ENCODE data around the gene CFL1. TPM values are rescaled to one million over a fixed set of nuclear protein-coding genes. Genes with fewer than 3 reads are reported as not detected.
"Not testable (repeated sequence)": the region's sequence is repeated elsewhere in the genome, so short reads cannot be mapped to it uniquely, and the experiment has no call there.

The CFL1 gene
- total RNA-seq, 2 experiments from 2014 or later, result 1,043 to 1,085 TPM

GRCh38 chr11:65843811-65844210, 14.2 kb downstream of the CFL1 start:
- Mint-ChIP-seq H3K27me3 (ENCODE audit: low read depth) (no peaks in the 10 kb centered on the region), H3K36me3 (ENCODE audit: low read depth) (no peaks in the 10 kb centered on the region), H3K4me1 (ENCODE audit: low read depth) (no peaks in the 10 kb centered on the region), H3K9me3 (no peaks in the 10 kb centered on the region), H3K4me3 (no peak overlapping the region), H3K27ac (no peak overlapping the region)
- no peak for DNase-seq
- intact Hi-C loops (cut with micrococcal nuclease), result no loop called here
- CTCF ChIA-PET, result interaction anchor here (0.6 to 0.9 kb wide), 3 partner anchors 59 to 150 kb away, joined by 3 read pairs; no protein-coding TSS in a partner anchor

GRCh38 chr11:65842144-65842543, 15.8 kb downstream of the CFL1 start:
- intact Hi-C loops (cut with micrococcal nuclease), result no loop called here
- no peak overlapping the region for H3K27ac Mint-ChIP-seq
- no peaks in the 10 kb centered on the region for H3K4me1 Mint-ChIP-seq (ENCODE audit: low read depth)
- H3K9me3 Mint-ChIP-seq, result no peaks in the 10 kb centered on the region
- no peak for DNase-seq
- no peak overlapping the region for H3K4me3 Mint-ChIP-seq
- H3K36me3 Mint-ChIP-seq (ENCODE audit: low read depth), result no peaks in the 10 kb centered on the region
- H3K27me3 Mint-ChIP-seq (ENCODE audit: low read depth), result no peaks in the 10 kb centered on the region
- CTCF ChIA-PET, result no interaction called here

- Mint-ChIP-seq H3K4me1 (ENCODE audit: low read depth) (peaks cover 20% of the 10 kb centered on the region), H3K4me3 (no peak overlapping the region), H3K9me3 (no peaks in the 10 kb centered on the region), H3K36me3 (ENCODE audit: low read depth) (peaks cover 2% of the 10 kb centered on the region), H3K27me3 (ENCODE audit: low read depth) (no peaks in the 10 kb centered on the region), H3K27ac (no peak overlapping the region)
- no peak for DNase-seq
- CTCF ChIA-PET, result interaction anchor here (0.7 to 3.5 kb wide), 5 partner anchors 18 to 422 kb away, joined by 5 to 16 read pairs (median 9); partner anchors contain the start of gene KAT5
- intact Hi-C loops (cut with micrococcal nuclease), result no loop called here
Measured at GRCh38 chr11:65834202-65834601, 23.8 kb downstream of the CFL1 start.

- no peaks in the 10 kb centered on the region for H3K27me3 Mint-ChIP-seq (ENCODE audit: low read depth)
- intact Hi-C loops (cut with micrococcal nuclease), result loop anchor here (1.0 kb wide), 2 partner anchors 15 to 25 kb away; partner anchors contain the start of gene CFL1
- H3K36me3 Mint-ChIP-seq (ENCODE audit: low read depth), result peaks cover 2% of the 10 kb centered on the region
- no peak within 1 kb of the TSS for H3K27ac Mint-ChIP-seq
- H3K4me3 Mint-ChIP-seq, result no peak within 1 kb of the TSS
- CTCF ChIA-PET, result interaction anchor here (0.7 to 3.5 kb wide), 10 partner anchors 18 to 422 kb away, joined by 3 to 16 read pairs (median 6); partner anchors contain the start of genes KAT5 and MUS81
- H3K4me1 Mint-ChIP-seq (ENCODE audit: low read depth), result peaks cover 22% of the 10 kb centered on the region
- peak; percentile 97 for DNase-seq
- no peaks in the 10 kb centered on the region for H3K9me3 Mint-ChIP-seq
Measured at GRCh38 chr11:65833297-65834030, 24.5 kb downstream of the CFL1 start, which contains the start of gene SNX32. Gene SNX32, plus strand, starts transcription at chr11:65833963. Its CDS starts 103 bp downstream, at chr11:65834066.

- CTCF ChIA-PET, result interaction anchor here (1.0 to 3.5 kb wide), 10 partner anchors 13 to 190 kb away, joined by 3 to 16 read pairs (median 7); partner anchors contain the start of genes KAT5 and MUS81
- H3K4me1 Mint-ChIP-seq (ENCODE audit: low read depth), result peaks cover 30% of the 10 kb centered on the region
- H3K27me3 Mint-ChIP-seq (ENCODE audit: low read depth); H3K27ac Mint-ChIP-seq; H3K36me3 Mint-ChIP-seq (ENCODE audit: low read depth); H3K9me3 Mint-ChIP-seq; intact Hi-C loops (cut with micrococcal nuclease); DNase-seq; H3K4me3 Mint-ChIP-seq: not testable (repeated sequence)
Measured at GRCh38 chr11:65832231-65832630, 25.7 kb downstream of the CFL1 start.

- H3K4me3 Mint-ChIP-seq, result no peak overlapping the region
- CTCF ChIA-PET, result interaction anchor here (0.6 to 1.0 kb wide), 3 partner anchors 11 to 110 kb away, joined by 3 read pairs; no protein-coding TSS in a partner anchor
- H3K9me3 Mint-ChIP-seq, result no peaks in the 10 kb centered on the region
- H3K27me3 Mint-ChIP-seq (ENCODE audit: low read depth), result no peaks in the 10 kb centered on the region
- no peak for DNase-seq
- H3K4me1 Mint-ChIP-seq (ENCODE audit: low read depth), result peaks cover 30% of the 10 kb centered on the region
- peaks cover 2% of the 10 kb centered on the region for H3K36me3 Mint-ChIP-seq (ENCODE audit: low read depth)
- intact Hi-C loops (cut with micrococcal nuclease), result no loop called here
- no peak overlapping the region for H3K27ac Mint-ChIP-seq
Measured at GRCh38 chr11:65829459-65829858, 28.5 kb downstream of the CFL1 start.

- Mint-ChIP-seq H3K27ac (no peak overlapping the region), H3K4me3 (no peak overlapping the region), H3K9me3 (no peaks in the 10 kb centered on the region), H3K36me3 (ENCODE audit: low read depth) (no peaks in the 10 kb centered on the region), H3K27me3 (ENCODE audit: low read depth) (no peaks in the 10 kb centered on the region), H3K4me1 (ENCODE audit: low read depth) (peaks cover 19% of the 10 kb centered on the region)
- CTCF ChIA-PET, result interaction anchor here (0.7 to 6.1 kb wide), 8 partner anchors 8 to 116 kb away, joined by 3 to 32 read pairs (median 6); partner anchors contain the start of genes AP5B1, KAT5 and MUS81
- intact Hi-C loops (cut with micrococcal nuclease), result no loop called here
- no peak for DNase-seq
Measured at GRCh38 chr11:65826984-65827735, 30.8 kb downstream of the CFL1 start.

- DNase-seq, result no peak
- no peak overlapping the region for H3K27ac Mint-ChIP-seq
- no peaks in the 10 kb centered on the region for H3K36me3 Mint-ChIP-seq (ENCODE audit: low read depth)
- CTCF ChIA-PET, result interaction anchor here (1.1 to 6.1 kb wide), 3 partner anchors 44 to 111 kb away, joined by 3 to 32 read pairs (median 3); partner anchors contain the start of genes AP5B1 and KAT5
- H3K9me3 Mint-ChIP-seq, result no peaks in the 10 kb centered on the region
- intact Hi-C loops (cut with micrococcal nuclease), result no loop called here
- H3K4me1 Mint-ChIP-seq (ENCODE audit: low read depth), result peaks cover 8% of the 10 kb centered on the region
- H3K4me3 Mint-ChIP-seq, result no peak overlapping the region
- H3K27me3 Mint-ChIP-seq (ENCODE audit: low read depth), result no peaks in the 10 kb centered on the region
Measured at GRCh38 chr11:65822776-65823528, 35.0 kb downstream of the CFL1 start.

GRCh38 chr11:65821107-65821506, 36.9 kb downstream of the CFL1 start:
- no peaks in the 10 kb centered on the region for H3K36me3 Mint-ChIP-seq (ENCODE audit: low read depth)
- H3K27me3 Mint-ChIP-seq (ENCODE audit: low read depth), result no peaks in the 10 kb centered on the region
- CTCF ChIA-PET, result interaction anchor here (0.6 to 10.3 kb wide), 5 partner anchors 13 to 120 kb away, joined by 3 to 158 read pairs (median 3); partner anchors contain the start of gene AP5B1
- no peak for DNase-seq
- intact Hi-C loops (cut with micrococcal nuclease), result no loop called here
- peaks cover 6% of the 10 kb centered on the region for H3K4me1 Mint-ChIP-seq (ENCODE audit: low read depth)
- no peak overlapping the region for H3K27ac Mint-ChIP-seq
- H3K4me3 Mint-ChIP-seq, result no peak overlapping the region
- no peaks in the 10 kb centered on the region for H3K9me3 Mint-ChIP-seq

- CTCF ChIA-PET, result interaction anchor here (0.5 to 10.3 kb wide), 29 partner anchors 9 to 235 kb away, joined by 3 to 158 read pairs (median 5); partner anchors contain the start of genes AP5B1, KAT5, RNASEH2C and SF3B2
- peaks cover 6% of the 10 kb centered on the region for H3K4me1 Mint-ChIP-seq (ENCODE audit: low read depth)
- H3K4me3 Mint-ChIP-seq, result peak overlapping the region; percentile 72
- H3K36me3 Mint-ChIP-seq (ENCODE audit: low read depth), result no peaks in the 10 kb centered on the region
- DNase-seq, result peak; percentile 96
- H3K27me3 Mint-ChIP-seq (ENCODE audit: low read depth), result no peaks in the 10 kb centered on the region
- intact Hi-C loops (cut with micrococcal nuclease), result loop anchor here (1.0 kb wide), 5 partner anchors 15 to 171 kb away; partner anchors contain the start of genes AP5B1 and SNX32
- no peaks in the 10 kb centered on the region for H3K9me3 Mint-ChIP-seq
- H3K27ac Mint-ChIP-seq, result peak overlapping the region; percentile 50
Measured at GRCh38 chr11:65817835-65818680, 39.9 kb downstream of the CFL1 start.

Data from activated naive CD4-positive, alpha-beta T cell treated with anti-CD3 and anti-CD28 coated beads for 36 hours (primary cell).